GM23338 (cell line): ENCODE results near the gene PARP12. TPM values are rescaled to one million over a fixed set of nuclear protein-coding genes. Genes with fewer than 3 reads are reported as not detected.

Experiments used
- ATAC-seq: fragments of 200-7000 bp; cut with Tn5 transposase; 3 replicates; pipeline ENCODE4 v1.9.1; 2020
- DNase-seq: peaks from one replicate; pipeline ENCODE4 v3.0.0-alpha.2; 2015; ENCODE audit warnings: low spot score
- H2AFZ ChIP-seq: fragments of 200-600 bp; sonication (generic); 2 replicates; pipeline ENCODE4 v1.8.0; 2016; ENCODE audit warnings: antibody characterized with exemption, mild to moderate bottlenecking, moderate library complexity
- H3F3A ChIP-seq: fragments of 200-600 bp; sonication (generic); replicated peaks from 2 replicates; pipeline ENCODE4 v1.8.0; 2017; ENCODE audit warnings: antibody characterized with exemption, mixed run types, low read depth
- H3K27ac ChIP-seq: fragments of 200-600 bp; sonication (generic); 2 replicates; pipeline ENCODE4 v1.6.1; 2016; ENCODE audit warnings: low read depth
- H3K27me3 ChIP-seq: fragments of 200-600 bp; sonication (generic); 2 replicates; pipeline ENCODE4 v1.8.0; 2016; ENCODE audit warnings: mild to moderate bottlenecking, mixed run types, moderate library complexity; ENCODE audit not compliant: insufficient read depth
- H3K36me3 ChIP-seq: fragments of 200-600 bp; sonication (generic); 2 replicates; pipeline ENCODE4 v1.8.0; 2016; ENCODE audit warnings: mild to moderate bottlenecking; ENCODE audit not compliant: insufficient read depth
- H3K4me1 ChIP-seq: fragments of 200-600 bp; sonication (generic); 2 replicates; pipeline ENCODE4 v1.8.0; 2016; ENCODE audit warnings: mild to moderate bottlenecking, moderate library complexity; ENCODE audit not compliant: insufficient read depth
- H3K4me2 ChIP-seq: fragments of 200-600 bp; sonication (generic); 2 replicates; pipeline ENCODE4 v1.7.1; 2017; ENCODE audit warnings: mixed run types
- H3K4me3 ChIP-seq: fragments of 200-600 bp; sonication (generic); 2 replicates; pipeline ENCODE4 v1.6.1; 2016; ENCODE audit warnings: mixed run types
- H3K79me2 ChIP-seq: fragments of 200-600 bp; sonication (generic); replicated peaks from 2 replicates; pipeline ENCODE4 v1.8.0; 2017; ENCODE audit warnings: mild to moderate bottlenecking; ENCODE audit not compliant: insufficient read depth
- H3K9me2 ChIP-seq: fragments of 200-600 bp; sonication (generic); 2 replicates; pipeline ENCODE4 v1.8.0; 2017; ENCODE audit not compliant: insufficient read depth
- H4K20me1 ChIP-seq: fragments of 200-600 bp; sonication (generic); replicated peaks from 2 replicates; pipeline ENCODE4 v1.8.0; 2017; ENCODE audit warnings: mild to moderate bottlenecking; ENCODE audit not compliant: insufficient read depth
- H3K27ac Mint-ChIP-seq: 2 replicates; pipeline ENCODE4 v1.8.0; 2020; ENCODE audit warnings: inconsistent platforms, mild to moderate bottlenecking, moderate library complexity, mixed read lengths
- H3K27me3 Mint-ChIP-seq: 3 replicates; pipeline ENCODE4 v1.8.0; 2022; ENCODE audit warnings: low read depth, mild to moderate bottlenecking, moderate library complexity, mixed read lengths, inconsistent platforms; ENCODE audit not compliant: insufficient read depth, poor library complexity
- H3K36me3 Mint-ChIP-seq: 3 replicates; pipeline ENCODE4 v1.8.0; 2021; ENCODE audit warnings: low read depth, mild to moderate bottlenecking, inconsistent platforms, moderate library complexity, mixed read lengths
- H3K4me1 Mint-ChIP-seq: 3 replicates; pipeline ENCODE4 v1.8.0; 2020; ENCODE audit warnings: mild to moderate bottlenecking, inconsistent platforms, mixed read lengths
- H3K4me3 Mint-ChIP-seq: 3 replicates; pipeline ENCODE4 v1.8.0; 2021; ENCODE audit warnings: moderate library complexity, mild to moderate bottlenecking, inconsistent platforms, mixed read lengths
- H3K9me3 Mint-ChIP-seq: 3 replicates; pipeline ENCODE4 v1.8.0; 2020; ENCODE audit warnings: moderate library complexity, mild to moderate bottlenecking, inconsistent platforms, mixed read lengths
- CREB1 ChIP-seq: fragments of 250-450 bp; sonication (Bioruptor Pico); IDR thresholded peaks from 2 replicates; pipeline ENCODE4 v1.5.0; 2020; ENCODE audit warnings: low read depth, mild to moderate bottlenecking, moderate library complexity
- CTCF ChIP-seq, 2 experiments: fragments of 200-600 bp in 1 of 2; sonication (generic) in 1 of 2; conservative IDR thresholded peaks; 2 replicates each; pipeline versions ENCODE4 v1.5.1 to v1.6.1; 2016 to 2017; ENCODE audit warnings: antibody characterized with exemption in 2 of 2, low read depth in 2 of 2, mild to moderate bottlenecking in 2 of 2, moderate library complexity in 1 of 2
- ETS1 ChIP-seq: IDR thresholded peaks from 2 replicates; pipeline ENCODE4 v1.6.1; 2016; ENCODE audit warnings: antibody characterized with exemption
- EZH2 ChIP-seq: fragments of 200-600 bp; sonication (generic); IDR thresholded peaks from one replicate; pipeline ENCODE4 v1.8.0; 2017; ENCODE audit warnings: antibody characterized with exemption, mild to moderate bottlenecking, low read depth; ENCODE audit not compliant: unreplicated experiment
- EZH2phosphoT487 ChIP-seq: fragments of 200-600 bp; sonication (generic); IDR thresholded peaks from one replicate; pipeline ENCODE4 v1.8.1; 2018; ENCODE audit warnings: antibody characterized with exemption; ENCODE audit not compliant: unreplicated experiment
- JUNB ChIP-seq: IDR thresholded peaks from one replicate; pipeline ENCODE4 v1.6.1; 2016; ENCODE audit warnings: antibody characterized with exemption; ENCODE audit not compliant: unreplicated experiment
- NANOG ChIP-seq: IDR thresholded peaks from 2 replicates; pipeline ENCODE4 v1.6.1; 2016; ENCODE audit warnings: antibody characterized with exemption, borderline replicate concordance
- POLR2AphosphoS5 ChIP-seq: IDR thresholded peaks from 2 replicates; pipeline ENCODE4 v1.6.1; 2016; ENCODE audit warnings: antibody characterized with exemption, low read depth
- REST ChIP-seq: IDR thresholded peaks from one replicate; pipeline ENCODE4 v1.6.1; 2018; ENCODE audit warnings: antibody characterized with exemption; ENCODE audit not compliant: unreplicated experiment
- STAT1 ChIP-seq: IDR thresholded peaks from one replicate; pipeline ENCODE4 v1.6.1; 2016; ENCODE audit warnings: antibody characterized with exemption; ENCODE audit not compliant: unreplicated experiment
- ZNF114 ChIP-seq: fragments of 250-450 bp; sonication (Bioruptor Pico); IDR thresholded peaks from 2 replicates; pipeline ENCODE4 v1.5.0; 2020; ENCODE audit warnings: mild to moderate bottlenecking, moderate library complexity
- ZNF331 ChIP-seq: fragments of 250-450 bp; sonication (Bioruptor Pico); IDR thresholded peaks from 2 replicates; pipeline ENCODE4 v1.5.0; 2020; ENCODE audit warnings: low read depth, mild to moderate bottlenecking, moderate library complexity
- ZNF462 ChIP-seq: fragments of 250-450 bp; sonication (Bioruptor Pico); IDR thresholded peaks from 2 replicates; pipeline ENCODE4 v1.5.0; 2020; ENCODE audit warnings: mild to moderate bottlenecking, moderate library complexity
- polyA plus RNA-seq: library from polyadenylated mRNA; unstranded; fragments of >200 nt; fragmentation: Nextera tagmentation; extraction: Ambion mirVana; gene quantifications from 2 replicates; pipeline ENCODE4 v1.2.1, GENCODE V29; 2016
- total RNA-seq: library from RNA; depleted of rRNA; stranded (reverse); fragments of >200 nt; shearing (Covaris generic); gene quantifications from 2 replicates; pipeline ENCODE4 v1.2.3, GENCODE V29; 2014

PARP12 gene
- total and polyA plus RNA-seq, 2 experiments from 2014 or later: 2.7 to 10.3 TPM

GRCh38 chr7:140010194-140010895, 52.4 kb downstream of the PARP12 start:
- DNase-seq: no peak
- no peak overlapping the region for H3K27ac Mint-ChIP-seq
- H3F3A ChIP-seq: no peaks in the 10 kb centered on the region
- no peaks in the 10 kb centered on the region for H3K9me3 Mint-ChIP-seq
- peak; percentile 17; the same call in 2 of the 3 replicates for ATAC-seq
- H3K4me2 ChIP-seq: 0 out of 2 replicates have a peak overlapping the region, but pooled peaks have one; percentile 43
- 0 out of 2 replicates have a peak overlapping the region, but pooled peaks have one; percentile 14 for H2AFZ ChIP-seq
- H3K27me3 ChIP-seq: no peaks in the 10 kb centered on the region
- H4K20me1 ChIP-seq: no peaks in the 10 kb centered on the region
- no peak overlapping the region for H3K27ac ChIP-seq
- TF ChIP-seq NANOG (no peak), ZNF462 (CRISPR knock-in tag) (no peak), CTCF (conservative IDR thresholded peaks at IDR 0.05; ENCODE audit: low read depth in 2 of 2) (no peak), ZNF331 (CRISPR knock-in tag) (no peak), EZH2phosphoT487 (no peak), EZH2 (no peak), CREB1 (no peak), ZNF114 (no peak), REST (no peak), JUNB (no peak), ETS1 (no peak), STAT1 (no peak), POLR2AphosphoS5 (no peak)
- no peaks in the 10 kb centered on the region for H3K9me2 ChIP-seq
- H3K4me1 Mint-ChIP-seq: peaks cover 17% of the 10 kb centered on the region
- H3K4me3 ChIP-seq: no peak overlapping the region
- no peaks in the 10 kb centered on the region for H3K36me3 ChIP-seq
- no peaks in the 10 kb centered on the region for H3K79me2 ChIP-seq
- H3K36me3 Mint-ChIP-seq: no peaks in the 10 kb centered on the region
- H3K4me1 ChIP-seq: no peaks in the 10 kb centered on the region
- H3K27me3 Mint-ChIP-seq: peaks cover 11% of the 10 kb centered on the region
- no peak overlapping the region for H3K4me3 Mint-ChIP-seq
